Activated T-helper 2 cell treated with anti-CD3 and anti-CD28 coated beads, Interferon-gamma antibody, Interleukin-2, Interleukin-4, amounts not matched to agents 10 μg/mL and 5 μg/mL and 100 μg/mL, durations not matched to agents 14 hours and 24 hours and 36 hours (primary cell): Measurements from ENCODE around the gene STIP1. TPM values are rescaled to one million over a fixed set of nuclear protein-coding genes. Genes with fewer than 3 reads are reported as not detected.

Experiments
- DNase-seq: peaks from one replicate; pipeline ENCODE4 v3.0.0; 2021; ENCODE audit warnings: low spot score
- H3K27ac Mint-ChIP-seq: one replicate; pipeline ENCODE4 v1.8.0; 2021; ENCODE audit warnings: mixed read lengths
- H3K27me3 Mint-ChIP-seq: one replicate; pipeline ENCODE4 v1.8.0; 2021; ENCODE audit warnings: low read depth, mixed read lengths
- H3K36me3 Mint-ChIP-seq: one replicate; pipeline ENCODE4 v1.8.0; 2021; ENCODE audit warnings: low read depth, mixed read lengths
- H3K4me1 Mint-ChIP-seq: one replicate; pipeline ENCODE4 v1.8.0; 2021; ENCODE audit warnings: low read depth, mixed read lengths
- H3K4me3 Mint-ChIP-seq: one replicate; pipeline ENCODE4 v1.8.0; 2021; ENCODE audit warnings: low read depth, mild to moderate bottlenecking, moderate library complexity, mixed read lengths
- H3K9me3 Mint-ChIP-seq: one replicate; pipeline ENCODE4 v1.8.0; 2021; ENCODE audit warnings: mixed read lengths
- intact Hi-C: fragments of 100-400 bp; cut with micrococcal nuclease; formaldehyde crosslinking; loops from one replicate; pipeline ENCODE4 v1.15.1; 2023
- total RNA-seq: library from RNA; stranded (reverse); gene quantifications from 2 replicates; pipeline ENCODE4 v1.2.3, GENCODE V29; 2022

STIP1 gene
- total RNA-seq, 1 donor from 2014 or later, result 484 TPM

DNA sequence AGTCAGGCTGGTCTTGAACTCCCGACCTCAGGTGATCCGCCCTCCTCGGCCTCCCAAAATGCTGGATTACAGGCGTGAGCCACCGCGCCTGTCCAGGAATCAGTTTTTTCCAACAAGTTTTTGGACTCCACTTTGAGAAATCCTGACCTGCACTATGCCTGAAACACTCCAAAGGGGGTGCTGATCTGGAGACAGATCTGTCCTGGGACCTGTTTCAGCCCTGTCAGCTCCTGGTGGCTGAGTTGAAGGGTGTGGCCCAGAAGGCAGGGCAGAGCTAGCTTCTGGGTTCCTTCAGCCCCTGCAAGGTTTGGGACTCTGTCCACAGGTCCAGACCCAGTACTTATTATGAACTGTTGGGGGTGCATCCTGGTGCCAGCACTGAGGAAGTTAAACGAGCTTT is 45.6 kb downstream of the STIP1 start:
- Mint-ChIP-seq H3K27me3 (no peaks in the 10 kb centered on the region), H3K27ac (no peak overlapping the region), H3K4me1 (peaks cover 29% of the 10 kb centered on the region)

DNA sequence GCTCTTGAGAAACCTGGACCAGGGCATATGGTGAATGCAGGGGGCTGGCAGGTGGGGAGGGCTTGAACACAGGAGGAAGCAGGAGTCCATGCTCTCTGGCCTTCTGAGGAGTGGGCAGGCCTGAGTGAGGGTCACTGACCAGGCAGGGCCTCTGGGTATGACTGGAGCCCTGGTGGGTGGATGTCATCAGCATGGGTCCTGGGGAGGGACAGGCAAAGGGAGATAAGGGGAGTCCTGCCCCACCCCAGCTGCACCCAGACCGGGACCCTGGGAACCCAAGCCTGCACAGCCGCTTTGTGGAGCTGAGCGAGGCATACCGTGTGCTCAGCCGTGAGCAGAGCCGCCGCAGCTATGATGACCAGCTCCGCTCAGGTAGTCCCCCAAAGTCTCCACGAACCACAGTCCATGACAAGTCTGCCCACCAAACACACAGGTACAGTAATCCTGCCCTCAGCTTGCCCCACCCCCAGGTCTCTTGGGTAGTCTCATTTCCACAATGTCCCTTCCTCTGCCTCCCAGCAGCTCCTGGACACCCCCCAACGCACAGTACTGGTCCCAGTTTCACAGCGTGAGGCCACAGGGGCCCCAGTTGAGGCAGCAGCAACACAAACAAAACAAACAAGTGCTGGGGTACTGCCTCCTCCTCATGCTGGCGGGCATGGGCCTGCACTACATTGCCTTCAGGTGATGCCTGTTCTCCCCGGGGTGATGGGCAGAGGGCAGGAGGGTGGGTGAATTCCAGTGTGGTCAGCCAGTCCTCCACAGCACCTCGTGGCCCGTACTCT is 46.4 kb downstream of the STIP1 start:
- intact Hi-C loops, result no loop called here
- no peak for DNase-seq
- Mint-ChIP-seq H3K27me3 (no peaks in the 10 kb centered on the region), H3K4me1 (peaks cover 26% of the 10 kb centered on the region), H3K27ac (peak overlapping the region; percentile 36), H3K4me3 (peak overlapping the region; percentile 84), H3K9me3 (no peaks in the 10 kb centered on the region), H3K36me3 (peaks cover 13% of the 10 kb centered on the region)

More for the DNA sequence above, 45.6 kb downstream of the STIP1 start:
- intact Hi-C loops, result no loop called here
- H3K4me3 Mint-ChIP-seq, result peak overlapping the region; percentile 84
- no peak for DNase-seq
- peaks cover 6% of the 10 kb centered on the region for H3K36me3 Mint-ChIP-seq
- H3K9me3 Mint-ChIP-seq, result no peaks in the 10 kb centered on the region

GRCh38 chr11:64232967-64233315 is 47.0 kb downstream of the STIP1 start:
- H3K27me3 Mint-ChIP-seq, result no peaks in the 10 kb centered on the region
- peaks cover 18% of the 10 kb centered on the region for H3K36me3 Mint-ChIP-seq
- intact Hi-C loops, result no loop called here
- peak overlapping the region; percentile 72 for H3K4me3 Mint-ChIP-seq
- peak overlapping the region; percentile 36 for H3K27ac Mint-ChIP-seq
- no peaks in the 10 kb centered on the region for H3K9me3 Mint-ChIP-seq
- peaks cover 22% of the 10 kb centered on the region for H3K4me1 Mint-ChIP-seq
- no peak for DNase-seq

GRCh38 chr11:64233913-64234586 is 48.1 kb downstream of the STIP1 start, which contains the start of gene VEGFB:
TSS of gene VEGFB (plus strand) at chr11:64234584. CDS start at chr11:64234834, 250 bp downstream.
- Mint-ChIP-seq H3K9me3 (no peaks in the 10 kb centered on the region), H3K27me3 (no peaks in the 10 kb centered on the region), H3K27ac (peak within 1 kb of the TSS; percentile 60), H3K4me1 (peaks cover 20% of the 10 kb centered on the region), H3K4me3 (peak within 1 kb of the TSS; percentile 85), H3K36me3 (peaks cover 27% of the 10 kb centered on the region)
- DNase-seq, result peak; percentile 71
- intact Hi-C loops, result no loop called here

DNA sequence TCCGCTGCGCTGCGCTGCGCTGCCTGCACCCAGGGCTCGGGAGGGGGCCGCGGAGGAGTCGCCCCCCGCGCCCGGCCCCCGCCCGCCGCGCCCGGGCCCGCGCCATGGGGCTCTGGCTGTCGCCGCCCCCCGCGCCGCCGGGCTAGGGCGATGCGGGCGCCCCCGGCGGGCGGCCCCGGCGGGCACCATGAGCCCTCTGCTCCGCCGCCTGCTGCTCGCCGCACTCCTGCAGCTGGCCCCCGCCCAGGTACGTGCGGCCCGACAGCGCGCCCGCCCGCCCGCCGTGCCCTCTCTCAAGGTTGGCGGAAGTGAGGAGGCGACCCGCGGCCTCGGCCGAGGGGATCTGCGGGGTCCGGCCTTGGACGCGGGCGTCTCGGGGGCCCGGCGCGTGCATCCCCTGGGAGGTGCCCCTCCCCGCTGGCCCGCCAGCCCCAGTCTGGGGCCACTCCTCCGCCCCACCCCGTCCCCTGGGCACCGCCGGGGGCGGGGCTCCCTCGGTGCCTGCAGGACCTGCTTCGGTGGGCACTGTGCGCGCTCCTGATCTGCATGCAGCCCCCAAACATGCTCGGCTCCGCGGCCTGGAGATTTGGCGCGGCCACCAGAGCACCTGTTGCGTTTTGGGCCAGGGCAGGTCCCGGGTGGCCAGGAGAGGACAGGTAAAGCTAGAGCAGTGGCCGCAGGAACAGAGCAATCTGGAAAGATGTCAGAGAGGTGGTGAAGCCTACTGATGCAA is 48.8 kb downstream of the STIP1 start:
- intact Hi-C loops, result no loop called here
- peak; percentile 43 for DNase-seq
- H3K27ac Mint-ChIP-seq, result peak overlapping the region; percentile 60
- peak overlapping the region; percentile 85 for H3K4me3 Mint-ChIP-seq
- no peaks in the 10 kb centered on the region for H3K9me3 Mint-ChIP-seq
- peaks cover 14% of the 10 kb centered on the region for H3K4me1 Mint-ChIP-seq
- no peaks in the 10 kb centered on the region for H3K27me3 Mint-ChIP-seq
- H3K36me3 Mint-ChIP-seq, result peaks cover 27% of the 10 kb centered on the region

GRCh38 chr11:64235437-64236161 is 49.6 kb downstream of the STIP1 start:
- Mint-ChIP-seq H3K4me3 (peak overlapping the region; percentile 85), H3K9me3 (no peaks in the 10 kb centered on the region), H3K27ac (no peak overlapping the region), H3K27me3 (no peaks in the 10 kb centered on the region), H3K4me1 (peaks cover 18% of the 10 kb centered on the region), H3K36me3 (peaks cover 32% of the 10 kb centered on the region)
- DNase-seq, result no peak
- intact Hi-C loops, result no loop called here

- no peaks in the 10 kb centered on the region for H3K27me3 Mint-ChIP-seq
- peak overlapping the region; percentile 13 for H3K4me3 Mint-ChIP-seq
- peaks cover 19% of the 10 kb centered on the region for H3K4me1 Mint-ChIP-seq
- H3K27ac Mint-ChIP-seq, result no peak overlapping the region
- H3K9me3 Mint-ChIP-seq, result no peaks in the 10 kb centered on the region
- intact Hi-C loops, result no loop called here
- H3K36me3 Mint-ChIP-seq, result peaks cover 36% of the 10 kb centered on the region
- no peak for DNase-seq
Measured at GRCh38 chr11:64237484-64237951, 51.5 kb downstream of the STIP1 start.

DNA sequence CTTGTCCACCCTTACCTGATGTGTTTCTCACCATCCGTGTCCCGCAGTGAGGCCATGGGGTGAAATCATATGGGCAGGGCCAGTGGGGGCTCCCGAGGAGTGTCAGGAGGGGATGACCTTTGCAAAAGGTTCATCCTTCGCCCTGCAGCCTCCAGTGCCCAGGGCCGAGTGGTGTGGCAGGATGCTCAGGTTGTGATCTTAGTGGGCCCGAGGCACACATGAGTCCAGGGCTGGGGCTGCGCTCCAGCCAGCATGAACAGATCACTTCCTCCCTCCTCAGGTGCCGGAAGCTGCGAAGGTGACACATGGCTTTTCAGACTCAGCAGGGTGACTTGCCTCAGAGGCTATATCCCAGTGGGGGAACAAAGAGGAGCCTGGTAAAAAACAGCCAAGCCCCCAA is 52.1 kb downstream of the STIP1 start:
- no peak for DNase-seq
- no peak overlapping the region for H3K4me3 Mint-ChIP-seq
- no peaks in the 10 kb centered on the region for H3K9me3 Mint-ChIP-seq
- peaks cover 20% of the 10 kb centered on the region for H3K4me1 Mint-ChIP-seq
- H3K27ac Mint-ChIP-seq, result peak overlapping the region; percentile 42
- no peaks in the 10 kb centered on the region for H3K27me3 Mint-ChIP-seq
- intact Hi-C loops, result no loop called here
- peaks cover 37% of the 10 kb centered on the region for H3K36me3 Mint-ChIP-seq

DNA sequence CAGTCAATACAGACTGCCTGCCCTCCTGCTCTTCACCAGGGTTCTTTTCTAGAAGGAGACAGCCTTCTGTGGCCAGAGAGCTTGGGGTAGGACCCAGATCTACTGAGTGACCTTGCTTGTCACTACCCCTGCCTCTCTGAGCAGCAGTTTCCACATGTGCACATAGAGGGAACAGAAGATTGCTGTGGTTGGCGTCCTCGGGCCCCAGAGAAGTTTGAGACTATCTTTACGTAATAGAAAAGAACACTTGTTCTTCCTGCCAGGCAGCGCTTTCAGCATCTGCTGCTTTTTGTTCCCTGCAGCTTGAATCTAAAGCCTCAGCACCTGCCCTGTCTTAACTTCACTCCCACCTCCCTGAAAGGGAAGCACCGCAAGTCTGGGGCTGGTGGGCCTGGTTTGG is 53.0 kb downstream of the STIP1 start:
- Mint-ChIP-seq H3K27ac (peak overlapping the region; percentile 35), H3K4me1 (peaks cover 25% of the 10 kb centered on the region), H3K36me3 (peaks cover 46% of the 10 kb centered on the region)

GRCh38 chr11:64239662-64240434 is 53.9 kb downstream of the STIP1 start:
- Mint-ChIP-seq H3K4me1 (peaks cover 25% of the 10 kb centered on the region), H3K27ac (peak overlapping the region; percentile 93), H3K36me3 (peaks cover 50% of the 10 kb centered on the region), H3K27me3 (no peaks in the 10 kb centered on the region), H3K9me3 (no peaks in the 10 kb centered on the region), H3K4me3 (peak overlapping the region; percentile 94)
- no peak for DNase-seq
- intact Hi-C loops, result loop anchor here (2.0 kb wide), 3 partner anchors 33 to 53 kb away; partner anchors contain the start of genes BAD, FERMT3, GPR137 and STIP1

More for the DNA sequence above, 53.0 kb downstream of the STIP1 start:
- intact Hi-C loops, result no loop called here
- no peak for DNase-seq
- Mint-ChIP-seq H3K4me3 (no peak overlapping the region), H3K27me3 (no peaks in the 10 kb centered on the region), H3K9me3 (no peaks in the 10 kb centered on the region)

DNA sequence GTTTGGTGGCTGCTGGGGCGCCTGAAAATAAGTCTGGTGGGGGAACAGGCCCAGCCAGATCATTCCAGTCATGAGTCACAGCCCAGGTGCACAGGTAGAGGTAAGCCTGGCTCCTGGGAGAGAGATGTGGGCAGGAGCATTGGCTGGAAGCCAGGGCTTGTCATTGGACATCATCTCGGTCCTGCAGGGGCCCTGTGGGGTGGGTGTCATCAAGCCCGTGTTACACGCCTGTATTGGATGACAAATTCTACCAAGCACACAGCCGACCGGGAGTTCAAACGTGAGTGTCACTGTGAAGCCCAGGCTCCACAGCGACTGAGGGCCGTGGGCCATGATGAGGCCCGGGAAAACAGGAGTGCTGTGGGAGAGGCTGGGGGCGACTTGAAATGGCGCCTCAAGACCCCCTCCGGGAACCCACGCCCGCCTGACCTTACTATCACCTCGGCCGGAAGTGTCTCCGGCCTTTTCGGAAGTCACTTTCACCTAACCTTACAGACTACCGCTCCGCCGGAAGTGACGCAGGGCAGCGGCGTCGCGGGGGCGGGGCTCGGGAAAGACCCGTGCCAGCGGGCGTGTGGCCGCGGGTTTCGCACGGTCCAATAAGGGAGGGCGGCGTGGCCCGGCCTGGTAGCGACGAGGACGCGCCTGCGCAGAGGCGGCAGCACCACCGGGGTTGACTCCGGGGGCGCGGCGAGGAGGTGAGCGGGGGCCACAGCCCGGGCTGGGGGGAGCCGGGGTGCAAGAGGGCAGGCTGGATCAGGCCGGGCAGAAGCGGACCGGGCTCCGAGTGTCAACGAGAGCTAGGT is 54.7 kb downstream of the STIP1 start, which contains the start of gene FKBP2:
Gene FKBP2 (plus strand): TSS at position 661 of the 806 bp plus-strand sequence. CDS start 1,293 bp downstream, outside the sequence.
- H3K36me3 Mint-ChIP-seq, result peaks cover 45% of the 10 kb centered on the region
- H3K4me1 Mint-ChIP-seq, result peaks cover 20% of the 10 kb centered on the region
- no peaks in the 10 kb centered on the region for H3K27me3 Mint-ChIP-seq
- peak within 1 kb of the TSS; percentile 93 for H3K27ac Mint-ChIP-seq
- DNase-seq, result peak; percentile 98
- intact Hi-C loops, result loop anchor here (1.0 to 2.0 kb wide), 7 partner anchors 14 to 77 kb away; partner anchors contain the start of genes BAD, ESRRA, FERMT3 and GPR137
- H3K4me3 Mint-ChIP-seq, result peak within 1 kb of the TSS; percentile 94
- no peaks in the 10 kb centered on the region for H3K9me3 Mint-ChIP-seq
